Liver (tissue), 9 donors: ENCODE measurements around the gene C3orf20. TPM values are rescaled to one million over a fixed set of nuclear protein-coding genes. Genes with fewer than 3 reads are reported as not detected.

Experiments
- DNase-seq: peaks from one replicate; pipeline ENCODE4 v3.0.0-alpha.2; 2017; ENCODE audit warnings: low spot score
- H3K27ac ChIP-seq, 2 donors: one replicate each; pipeline ENCODE4 v1.7.0; 2013; ENCODE audit warnings: inconsistent platforms in 2 of 2, low read length in 2 of 2, control low read depth in 1 of 2, low read depth in 1 of 2, mild to moderate bottlenecking in 1 of 2
- H3K27me3 ChIP-seq, 4 donors: one replicate each; pipeline versions ENCODE4 v1.6.1 to v1.7.0; 2013; ENCODE audit warnings: low read length in 3 of 4, inconsistent platforms in 1 of 4, mild to moderate bottlenecking in 1 of 4, moderate library complexity in 1 of 4; ENCODE audit not compliant: control insufficient read depth in 4 of 4, insufficient read depth in 4 of 4
- H3K36me3 ChIP-seq, 4 donors: one replicate each; pipeline versions ENCODE4 v1.6.1 to v1.7.0; 2013; ENCODE audit warnings: low read length in 3 of 4, mild to moderate bottlenecking in 3 of 4, low read depth in 1 of 4, moderate library complexity in 1 of 4; ENCODE audit not compliant: control insufficient read depth in 4 of 4, insufficient read depth in 3 of 4
- H3K4me1 ChIP-seq, 4 donors: one replicate each; pipeline versions ENCODE4 v1.6.1 to v1.7.0; 2013; ENCODE audit warnings: low read length in 3 of 4, mild to moderate bottlenecking in 3 of 4, moderate library complexity in 1 of 4; ENCODE audit not compliant: control insufficient read depth in 4 of 4, insufficient read depth in 4 of 4
- H3K4me3 ChIP-seq, 3 donors: one replicate each; pipeline versions ENCODE4 v1.6.1 to v1.7.0; 2013; ENCODE audit warnings: low read length in 3 of 3, control low read depth in 1 of 3, low read depth in 1 of 3, mild to moderate bottlenecking in 1 of 3
- H3K9ac ChIP-seq, 2 donors: one replicate each; pipeline ENCODE4 v1.7.0; 2013; ENCODE audit warnings: low read length in 2 of 2, mild to moderate bottlenecking in 2 of 2, moderate library complexity in 2 of 2, control low read depth in 1 of 2, low read depth in 1 of 2
- H3K9me3 ChIP-seq, 4 donors: one replicate each; pipeline versions ENCODE4 v1.6.1 to v1.7.0; 2013; ENCODE audit warnings: low read length in 3 of 4; ENCODE audit not compliant: control insufficient read depth in 4 of 4
- ATF3 ChIP-seq: IDR thresholded peaks from 2 replicates; pipeline ENCODE4 v1.6.1; 2016; ENCODE audit warnings: antibody characterized with exemption
- FOXA2 ChIP-seq: IDR thresholded peaks from 2 replicates; pipeline ENCODE4 v1.6.1; 2016; ENCODE audit warnings: antibody characterized with exemption
- GABPA ChIP-seq, 2 donors: IDR thresholded peaks in 1 of 2; conservative IDR thresholded peaks in 1 of 2; 2 replicates each; pipeline ENCODE4 v1.6.1; 2016; ENCODE audit warnings: antibody characterized with exemption in 2 of 2, mild to moderate bottlenecking in 1 of 2, moderate library complexity in 1 of 2
- HNF4A ChIP-seq, 2 donors: conservative IDR thresholded peaks; 2 replicates each; pipeline ENCODE4 v1.6.1; 2016; ENCODE audit warnings: antibody characterized with exemption in 2 of 2, mild to moderate bottlenecking in 2 of 2
- HNF4G ChIP-seq: IDR thresholded peaks from 2 replicates; pipeline ENCODE4 v1.6.1; 2016; ENCODE audit warnings: antibody characterized with exemption
- MAX ChIP-seq: IDR thresholded peaks from 2 replicates; pipeline ENCODE4 v1.6.1; 2016; ENCODE audit warnings: antibody characterized with exemption
- NR2F2 ChIP-seq: IDR thresholded peaks from 2 replicates; pipeline ENCODE4 v1.6.1; 2016; ENCODE audit warnings: antibody characterized with exemption
- TAF1 ChIP-seq: conservative IDR thresholded peaks from 2 replicates; pipeline ENCODE4 v1.6.1; 2016; ENCODE audit warnings: antibody characterized with exemption, mild to moderate bottlenecking
- YY1 ChIP-seq: IDR thresholded peaks from 2 replicates; pipeline ENCODE4 v1.6.1; 2016; ENCODE audit warnings: antibody characterized with exemption, mild to moderate bottlenecking
- ZBTB33 ChIP-seq: IDR thresholded peaks from 2 replicates; pipeline ENCODE4 v1.6.1; 2016; ENCODE audit warnings: antibody characterized with exemption
- WGBS: extraction: QIAGEN DNeasy Blood & Tissue Kit; methylation state at CpG from one replicate; pipeline ENCODE4 v1.1.7; 2013; 5-methylcytosine and 5-hydroxymethylcytosine counted together
- polyA plus RNA-seq, 2 donors: library from polyadenylated mRNA; stranded (reverse) in 1 of 2; unstranded in 1 of 2; fragments of 200-250 nt in 1 of 2; fragments of >200 nt in 1 of 2; fragmentation: Nextera tagmentation in 1 of 2; extraction: Ambion mirVana in 1 of 2; gene quantifications; one replicate each; pipeline versions ENCODE4 v1.2.1 to v1.2.3, GENCODE V29; 2013 to 2015
- total RNA-seq, 2 donors: library from RNA; depleted of rRNA; stranded (reverse); fragments of >200 nt; gene quantifications; one replicate each; pipeline ENCODE4 v1.2.3, GENCODE V29; 2014
- TF ChIP-seq, protein P1 (sequence below): IDR thresholded peaks from 2 replicates; pipeline ENCODE4 v1.6.1; 2016; ENCODE audit warnings: antibody characterized with exemption, mild to moderate bottlenecking
- donor health status: healthy.
- donor health status: healthy.
- donor health status: healthy.
- donor health status: healthy.
- donor health status: healthy.

The C3orf20 gene
- total and polyA plus RNA-seq, 4 donors: 0.05 to 0.08 TPM; not detected in 2

- H3K27me3 ChIP-seq: no peaks in the 10 kb centered on the region
- 87% methylated on average over 20 of the region's 20 CpGs for WGBS
- no peaks in the 10 kb centered on the region for H3K9me3 ChIP-seq
- no peak overlapping the region for H3K4me3 ChIP-seq
- TF ChIP-seq NR2F2 (no peak), HNF4A (conservative IDR thresholded peaks at IDR 0.05) (no peak), TAF1 (no peak), FOXA2 (no peak), ZBTB33 (no peak), YY1 (no peak), ATF3 (no peak), GABPA (IDR thresholded peaks at IDR 0.05 in 1 of 2, conservative IDR thresholded peaks at IDR 0.05 in 1 of 2) (no peak), HNF4G (no peak)
- TF ChIP-seq, protein P1, sequence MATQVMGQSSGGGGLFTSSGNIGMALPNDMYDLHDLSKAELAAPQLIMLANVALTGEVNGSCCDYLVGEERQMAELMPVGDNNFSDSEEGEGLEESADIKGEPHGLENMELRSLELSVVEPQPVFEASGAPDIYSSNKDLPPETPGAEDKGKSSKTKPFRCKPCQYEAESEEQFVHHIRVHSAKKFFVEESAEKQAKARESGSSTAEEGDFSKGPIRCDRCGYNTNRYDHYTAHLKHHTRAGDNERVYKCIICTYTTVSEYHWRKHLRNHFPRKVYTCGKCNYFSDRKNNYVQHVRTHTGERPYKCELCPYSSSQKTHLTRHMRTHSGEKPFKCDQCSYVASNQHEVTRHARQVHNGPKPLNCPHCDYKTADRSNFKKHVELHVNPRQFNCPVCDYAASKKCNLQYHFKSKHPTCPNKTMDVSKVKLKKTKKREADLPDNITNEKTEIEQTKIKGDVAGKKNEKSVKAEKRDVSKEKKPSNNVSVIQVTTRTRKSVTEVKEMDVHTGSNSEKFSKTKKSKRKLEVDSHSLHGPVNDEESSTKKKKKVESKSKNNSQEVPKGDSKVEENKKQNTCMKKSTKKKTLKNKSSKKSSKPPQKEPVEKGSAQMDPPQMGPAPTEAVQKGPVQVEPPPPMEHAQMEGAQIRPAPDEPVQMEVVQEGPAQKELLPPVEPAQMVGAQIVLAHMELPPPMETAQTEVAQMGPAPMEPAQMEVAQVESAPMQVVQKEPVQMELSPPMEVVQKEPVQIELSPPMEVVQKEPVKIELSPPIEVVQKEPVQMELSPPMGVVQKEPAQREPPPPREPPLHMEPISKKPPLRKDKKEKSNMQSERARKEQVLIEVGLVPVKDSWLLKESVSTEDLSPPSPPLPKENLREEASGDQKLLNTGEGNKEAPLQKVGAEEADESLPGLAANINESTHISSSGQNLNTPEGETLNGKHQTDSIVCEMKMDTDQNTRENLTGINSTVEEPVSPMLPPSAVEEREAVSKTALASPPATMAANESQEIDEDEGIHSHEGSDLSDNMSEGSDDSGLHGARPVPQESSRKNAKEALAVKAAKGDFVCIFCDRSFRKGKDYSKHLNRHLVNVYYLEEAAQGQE: no peak
- H3K9ac ChIP-seq: no peak overlapping the region
- no peak overlapping the region for H3K27ac ChIP-seq
- no peak for DNase-seq
- no peaks in the 10 kb centered on the region for H3K4me1 ChIP-seq
- H3K36me3 ChIP-seq: no peaks in the 10 kb centered on the region
Measured at GRCh38 chr3:14785207-14786155, 110.5 kb downstream of the C3orf20 start.

DNA sequence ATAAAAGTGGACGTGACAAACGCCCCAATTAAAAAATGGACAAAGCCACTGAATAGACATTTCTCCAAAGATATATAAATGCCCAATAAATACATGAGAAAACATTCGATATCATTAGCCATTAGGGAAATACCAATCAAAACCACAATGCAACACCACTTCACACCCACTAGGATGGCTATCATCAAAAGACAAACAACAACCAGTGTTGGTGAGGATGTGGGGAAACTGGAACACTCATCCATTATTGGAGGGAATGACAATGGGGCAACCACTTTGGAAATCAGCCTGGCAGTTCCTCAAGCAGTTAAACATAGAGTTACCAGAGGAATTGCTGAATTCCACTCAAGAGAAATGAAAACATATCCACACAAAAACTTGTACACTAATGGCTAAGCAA, 111.4 kb downstream of the C3orf20 start:
- H3K9me3 ChIP-seq: no peaks in the 10 kb centered on the region
- peaks cover 0 to 2% (median under 1%) of the 10 kb centered on the region in 4 donors for H3K4me1 ChIP-seq
- no peaks in the 10 kb centered on the region for H3K36me3 ChIP-seq
- no peak overlapping the region for H3K27ac ChIP-seq
- no peak for DNase-seq
- TF ChIP-seq HNF4A (conservative IDR thresholded peaks at IDR 0.05) (no peak), MAX (no peak), TAF1 (no peak), FOXA2 (no peak)
- no peaks in the 10 kb centered on the region for H3K27me3 ChIP-seq
- 94% methylated on average over 3 of the region's 3 CpGs for WGBS
- H3K9ac ChIP-seq: no peak overlapping the region
- H3K4me3 ChIP-seq: no peak overlapping the region
